HepG2 (cell line): ENCODE data around the gene CHPF. TPM values are rescaled to one million over a fixed set of nuclear protein-coding genes. Genes with fewer than 3 reads are reported as not detected.

Source experiments
- CAMTA2 ChIP-seq: sonication (generic); formaldehyde crosslinking; IDR thresholded peaks from 2 replicates; pipeline ENCODE4 v1.4.0; 2020; ENCODE audit warnings: mild to moderate bottlenecking, missing genetic modification reagents, borderline replicate concordance
- FIP1L1 ChIP-seq: fragments of 200-400 bp; formaldehyde crosslinking; IDR thresholded peaks from 2 replicates; pipeline ENCODE4 v1.6.1; 2018; ENCODE audit warnings: low read depth, mild to moderate bottlenecking, low read length, moderate library complexity, borderline replicate concordance; ENCODE audit not compliant: insufficient read depth
- GLMP ChIP-seq: sonication (generic); formaldehyde crosslinking; IDR thresholded peaks from 2 replicates; pipeline ENCODE4 v1.9.0; 2021; ENCODE audit warnings: missing genetic modification reagents, mild to moderate bottlenecking, borderline replicate concordance
- HNF1A ChIP-seq, 2 experiments: sonication (generic) in 1 of 2; formaldehyde crosslinking in 1 of 2; IDR thresholded peaks; 2 replicates each; pipeline versions ENCODE4 v1.4.0 to v1.6.1; 2016 to 2020; ENCODE audit warnings: borderline replicate concordance in 1 of 2, low read depth in 1 of 2, mild to moderate bottlenecking in 1 of 2, missing genetic modification reagents in 1 of 2
- HNRNPUL1 ChIP-seq: fragments of 200-400 bp; formaldehyde crosslinking; IDR thresholded peaks from 2 replicates; pipeline ENCODE4 v1.6.1; 2017; ENCODE audit warnings: low read depth, mild to moderate bottlenecking, low read length, moderate library complexity
- MXD4 ChIP-seq: IDR thresholded peaks from 2 replicates; pipeline ENCODE4 v1.6.1; 2016; ENCODE audit warnings: mild to moderate bottlenecking, missing biosample characterization, missing genetic modification reagents
- NFKB2 ChIP-seq: sonication (generic); formaldehyde crosslinking; IDR thresholded peaks from 2 replicates; pipeline ENCODE4 v1.4.0; 2020; ENCODE audit warnings: missing genetic modification reagents, borderline replicate concordance
- SAFB2 ChIP-seq: sonication (generic); formaldehyde crosslinking; IDR thresholded peaks from 2 replicates; pipeline ENCODE4 v1.5.1; 2020; ENCODE audit warnings: missing genetic modification reagents, low read depth, mild to moderate bottlenecking, borderline replicate concordance
- TCF12 ChIP-seq, 2 experiments: fragments of 450-650 bp in 1 of 2; sonication (generic) in 1 of 2; formaldehyde crosslinking in 1 of 2; IDR thresholded peaks; 2 replicates each; pipeline versions ENCODE4 v1.6.1 to v1.8.0; 2017 to 2022; ENCODE audit warnings: antibody characterized with exemption in 1 of 2, mild to moderate bottlenecking in 1 of 2, missing genetic modification reagents in 1 of 2, moderate library complexity in 1 of 2
- TOPORS ChIP-seq: sonication (generic); formaldehyde crosslinking; IDR thresholded peaks from 2 replicates; pipeline ENCODE4 v1.8.0; 2023; ENCODE audit warnings: mild to moderate bottlenecking, missing genetic modification reagents
- ZBTB25 ChIP-seq: IDR thresholded peaks from 2 replicates; pipeline ENCODE4 v1.6.1; 2018; ENCODE audit warnings: missing genetic modification reagents
- ZNF17 ChIP-seq: sonication (generic); formaldehyde crosslinking; IDR thresholded peaks from 2 replicates; pipeline ENCODE4 v1.5.0; 2020; ENCODE audit warnings: mild to moderate bottlenecking, missing genetic modification reagents
- ZNF18 ChIP-seq: sonication (generic); formaldehyde crosslinking; IDR thresholded peaks from 2 replicates; pipeline ENCODE4 v1.8.0; 2022; ENCODE audit warnings: mild to moderate bottlenecking, missing genetic modification reagents; ENCODE audit not compliant: insufficient replicate concordance
- ZNF235 ChIP-seq: sonication (generic); formaldehyde crosslinking; IDR thresholded peaks from 2 replicates; pipeline ENCODE4 v1.8.1; 2023; ENCODE audit warnings: mild to moderate bottlenecking, missing genetic modification reagents, borderline replicate concordance
- ZNF251 ChIP-seq: sonication (generic); formaldehyde crosslinking; IDR thresholded peaks from 2 replicates; pipeline ENCODE4 v1.9.0; 2021; ENCODE audit warnings: mild to moderate bottlenecking, missing genetic modification reagents
- ZNF329 ChIP-seq: sonication (generic); formaldehyde crosslinking; IDR thresholded peaks from 2 replicates; pipeline ENCODE4 v1.9.0; 2021; ENCODE audit warnings: low read depth, mild to moderate bottlenecking, missing genetic modification reagents
- ZNF337 ChIP-seq: sonication (generic); formaldehyde crosslinking; IDR thresholded peaks from 2 replicates; pipeline ENCODE4 v1.5.1; 2020; ENCODE audit warnings: missing genetic modification reagents, low read depth, mild to moderate bottlenecking, borderline replicate concordance
- ZNF354B ChIP-seq: sonication (generic); formaldehyde crosslinking; IDR thresholded peaks from 2 replicates; pipeline ENCODE4 v1.8.0; 2022; ENCODE audit warnings: mild to moderate bottlenecking, missing genetic modification reagents
- ZNF816 ChIP-seq: sonication (generic); formaldehyde crosslinking; IDR thresholded peaks from 2 replicates; pipeline ENCODE4 v1.8.0; 2022; ENCODE audit warnings: missing genetic modification reagents, mild to moderate bottlenecking, borderline replicate concordance
- polyA plus RNA-seq, 8 experiments: library from polyadenylated mRNA; depleted of rRNA in 3 of 8; stranded (reverse) in 7 of 8; unstranded in 1 of 8; fragments of >200 nt; fragmentation: Illumina TruSeq in 4 of 8; extraction: Trizol in 4 of 8; gene quantifications; 2 replicates each; pipeline versions ENCODE4 v1.2.1 to v1.2.3, GENCODE V29; 2011 to 2016; ENCODE audit warnings: low read depth in 4 of 8, missing spikeins in 1 of 8, mixed read lengths in 1 of 8; ENCODE audit not compliant: insufficient read depth in 1 of 8
- total RNA-seq, 5 experiments: library from RNA; depleted of rRNA; stranded (reverse); fragments of >200 nt; fragmentation: Illumina TruSeq; extraction: Trizol; gene quantifications; 2 replicates each; pipeline ENCODE4 v1.2.3, GENCODE V29; 2016; ENCODE audit warnings: low read depth in 1 of 5

CHPF gene
- total and polyA plus RNA-seq, 2 of the 13 experiments (the other 11 are each of a cell fraction or from before 2014, with no cell fraction given): 79.6 to 111 TPM

GRCh38 chr2:219570924-219571310 is 27.3 kb upstream of the CHPF start (continued):
- no peak for TF ChIP-seq ZNF18 (CRISPR knock-in tag)
- no peak for TF ChIP-seq ZNF354B (CRISPR knock-in tag)
- no peak for TF ChIP-seq HNRNPUL1
- no peak for TF ChIP-seq ZNF337 (CRISPR knock-in tag)
- no peak for TF ChIP-seq ZNF816 (CRISPR knock-in tag)
- peak; percentile 42; the same call in 1 of the 2 replicates for TF ChIP-seq NFKB2
- TF ChIP-seq MXD4: no peak
- TF ChIP-seq TCF12 (IDR thresholded peaks at IDR 0.05): no peak
- TF ChIP-seq TCF12 (CRISPR knock-in tag; IDR thresholded peaks at IDR 0.05): no peak
- no peak for TF ChIP-seq ZNF17 (CRISPR knock-in tag)
- no peak; the same call in 1 of the 2 replicates for TF ChIP-seq ZNF329 (CRISPR knock-in tag)
- no peak for TF ChIP-seq TOPORS (CRISPR knock-in tag)
- TF ChIP-seq ZBTB25 (CRISPR knock-in tag): no peak
- TF ChIP-seq GLMP (CRISPR knock-in tag): no peak
- 0 out of 2 replicates have a peak, but pooled peaks have one; percentile 34 for TF ChIP-seq CAMTA2 (CRISPR knock-in tag)
- no peak for TF ChIP-seq HNF1A (IDR thresholded peaks at IDR 0.05; ENCODE audit: low read depth)
- TF ChIP-seq HNF1A (CRISPR knock-in tag; IDR thresholded peaks at IDR 0.05; ENCODE audit: borderline replicate concordance): no peak
- TF ChIP-seq FIP1L1: no peak
- no peak for TF ChIP-seq SAFB2 (CRISPR knock-in tag)
- TF ChIP-seq ZNF251 (CRISPR knock-in tag): no peak
- TF ChIP-seq ZNF235 (CRISPR knock-in tag): no peak
